SHP77 treated with DMSO at 0.1 percent for 48 hours (cell line): ENCODE results near the gene WIPF3.

Experiments
- DNase-seq: peaks from one replicate; lab custom pipeline; 2025; lab: John Stamatoyannopoulos, UW

Gene WIPF3, protein sequence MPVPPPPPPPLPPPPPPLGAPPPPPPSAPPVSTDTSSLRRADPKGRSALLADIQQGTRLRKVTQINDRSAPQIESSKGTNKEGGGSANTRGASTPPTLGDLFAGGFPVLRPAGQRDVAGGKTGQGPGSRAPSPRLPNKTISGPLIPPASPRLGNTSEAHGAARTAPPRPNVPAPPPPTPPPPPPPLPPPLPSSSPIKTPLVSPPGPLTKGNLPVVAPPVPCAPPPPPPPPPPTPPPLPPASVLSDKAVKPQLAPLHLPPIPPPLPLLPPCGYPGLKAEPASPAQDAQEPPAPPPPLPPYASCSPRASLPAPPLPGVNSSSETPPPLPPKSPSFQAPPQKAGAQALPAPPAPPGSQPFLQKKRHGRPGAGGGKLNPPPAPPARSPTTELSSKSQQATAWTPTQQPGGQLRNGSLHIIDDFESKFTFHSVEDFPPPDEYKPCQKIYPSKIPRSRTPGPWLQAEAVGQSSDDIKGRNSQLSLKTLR

DNA sequence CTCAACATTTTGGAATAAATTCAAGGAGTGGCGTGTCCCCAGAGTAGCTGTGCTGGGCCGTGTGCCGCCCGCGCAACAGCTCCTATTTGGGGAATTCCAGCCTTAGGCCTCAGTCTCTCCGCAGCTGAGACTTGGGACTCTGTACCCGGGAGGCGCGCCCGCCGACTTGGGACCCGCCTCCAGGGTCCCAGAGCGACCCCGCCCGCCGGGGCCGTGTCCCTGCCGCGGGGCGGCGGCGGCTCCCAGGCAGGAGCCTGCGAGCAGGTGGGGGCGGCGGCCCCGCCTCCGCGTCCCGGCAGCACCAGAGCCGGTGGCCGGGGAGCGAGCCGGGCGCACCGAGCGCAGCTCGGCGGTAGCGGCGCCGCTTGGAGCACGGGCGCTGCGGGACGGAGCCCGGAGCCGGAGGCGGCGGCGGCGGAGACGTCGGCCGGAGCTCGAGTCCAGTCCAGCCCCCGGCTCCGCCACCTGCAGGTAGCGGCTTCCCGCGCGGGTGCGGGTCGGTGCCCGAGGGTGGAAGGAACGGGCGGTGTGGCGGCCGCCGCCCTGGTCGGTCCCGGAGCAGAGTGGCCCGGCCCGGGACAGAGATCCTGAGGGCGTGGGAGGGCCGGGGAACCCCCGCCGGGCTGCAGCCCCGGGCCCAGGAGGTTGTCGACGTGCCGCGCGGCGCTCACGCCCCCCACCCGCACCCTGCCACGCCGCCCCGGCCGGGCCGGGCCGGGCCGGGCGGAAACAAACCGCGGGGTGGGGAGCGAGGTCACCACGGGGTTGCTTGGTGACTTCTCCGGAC lies at the start of gene WIPF3:
Gene WIPF3 (plus strand): TSS at position 301 of the 787 bp plus-strand sequence. CDS start 28,217 bp downstream, outside the sequence.
- no peak for DNase-seq

DNA sequence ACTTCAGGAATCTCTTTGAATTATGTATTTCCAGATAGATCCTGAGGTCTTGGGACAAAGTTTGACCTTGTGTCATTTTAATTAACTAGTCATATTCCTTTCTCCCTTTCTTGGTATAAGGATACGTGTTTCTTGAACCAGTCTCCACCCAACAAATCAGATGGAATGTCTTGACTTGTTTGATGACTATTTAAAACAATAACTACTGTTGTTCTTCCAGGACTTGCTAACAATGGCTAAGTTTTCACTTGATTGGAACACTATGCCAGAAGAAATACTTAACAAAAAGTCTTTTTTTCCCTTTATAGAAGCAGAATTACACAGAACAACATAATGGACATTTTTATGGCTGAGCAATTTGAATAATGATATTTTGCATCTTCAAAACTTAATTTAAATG lies 43.0 kb upstream of the WIPF3 start:
- no peak for DNase-seq

DNA sequence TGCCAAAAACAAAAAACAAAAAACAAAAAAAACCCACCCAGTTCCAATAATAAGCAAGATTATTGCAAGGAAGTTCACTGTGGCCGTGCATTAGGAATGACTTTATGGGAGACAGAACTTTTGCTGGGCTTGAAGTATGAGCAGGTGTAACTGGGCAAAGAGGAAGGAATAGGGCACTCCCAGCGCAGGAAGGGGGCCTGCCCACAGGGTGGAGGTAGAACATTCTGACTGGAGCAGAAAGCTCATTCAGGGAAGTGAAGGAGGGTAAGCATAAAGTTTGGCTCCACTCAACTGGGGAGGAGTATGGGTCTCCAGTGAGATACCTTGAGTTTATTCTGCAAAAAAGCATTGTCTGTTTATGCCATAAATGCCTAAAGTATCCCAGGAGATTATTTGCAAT lies 42.1 kb upstream of the WIPF3 start:
- DNase-seq: no peak

DNA sequence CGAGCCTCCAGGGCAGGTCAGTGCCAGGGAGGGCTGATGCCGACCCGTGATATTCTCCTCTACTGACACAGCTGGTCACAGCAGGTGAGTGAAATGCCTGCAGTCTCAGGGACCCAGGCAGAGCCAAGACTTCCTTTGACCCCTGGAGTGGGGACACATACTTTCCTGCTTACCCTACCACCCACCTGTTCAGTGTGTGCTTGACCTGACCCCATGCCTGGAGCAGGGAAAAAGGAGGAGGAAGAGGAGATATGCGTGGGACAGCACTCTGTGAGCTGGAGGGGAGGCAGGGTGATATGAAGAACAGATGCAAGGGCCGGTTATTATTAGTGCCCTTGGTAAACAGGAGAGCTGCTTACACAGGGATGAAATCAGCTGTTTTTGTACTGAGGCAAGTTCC lies 40.8 kb upstream of the WIPF3 start:
- no peak for DNase-seq

DNA sequence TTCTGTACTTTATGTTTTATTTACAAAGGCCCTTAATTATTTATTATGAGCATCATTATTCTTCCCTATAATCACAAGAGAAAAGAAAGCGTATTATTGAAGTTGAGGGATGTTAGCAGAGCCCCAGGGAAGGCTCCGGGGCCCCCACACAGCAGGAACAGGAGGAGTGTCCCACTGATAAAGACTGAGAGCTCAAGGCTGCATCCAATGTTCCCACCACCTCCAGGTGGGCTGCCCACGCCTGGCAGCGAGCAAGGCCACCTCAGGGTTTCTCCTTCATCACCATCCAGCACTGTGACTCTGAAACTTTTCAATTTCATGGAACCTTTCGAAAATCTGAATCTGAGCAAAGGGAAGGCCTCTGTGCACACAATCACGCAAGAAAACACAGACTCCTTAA lies 35.9 kb upstream of the WIPF3 start:
- DNase-seq: no peak

DNA sequence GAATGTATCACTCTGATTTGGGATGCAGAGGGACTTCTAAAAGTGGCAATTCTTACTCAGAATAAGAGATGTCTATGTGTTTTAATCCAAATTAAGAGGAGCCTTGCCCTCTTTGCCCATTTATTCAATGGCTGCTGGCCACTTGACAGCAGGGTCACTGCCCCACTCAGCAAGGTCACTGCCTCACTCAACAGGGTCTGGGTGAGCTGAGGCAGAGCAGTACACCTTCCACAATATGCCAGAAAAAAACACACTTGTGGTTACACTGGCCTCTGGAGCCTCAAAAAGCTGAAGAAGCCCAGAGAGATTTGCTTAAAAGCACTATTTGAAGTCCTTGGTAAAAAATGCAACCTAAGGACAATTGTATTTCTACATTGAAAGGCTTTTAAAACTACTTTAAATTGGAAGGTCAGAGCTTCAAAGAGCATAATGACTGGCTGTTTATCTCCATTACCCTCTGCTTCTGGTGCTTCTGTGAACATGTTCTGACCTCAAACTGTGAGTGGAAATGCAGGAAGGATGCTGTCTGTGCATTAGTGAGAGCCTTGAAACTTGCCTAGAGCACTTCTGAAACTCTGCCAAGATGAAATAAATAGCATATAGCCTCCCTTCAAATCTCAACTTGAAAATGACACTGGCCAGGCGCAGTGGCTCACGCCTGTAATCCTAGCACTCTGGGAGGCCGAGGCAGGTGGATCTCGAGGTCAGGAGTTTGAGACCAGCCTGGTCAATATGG lies 35.1 kb upstream of the WIPF3 start:
- DNase-seq: no peak

DNA sequence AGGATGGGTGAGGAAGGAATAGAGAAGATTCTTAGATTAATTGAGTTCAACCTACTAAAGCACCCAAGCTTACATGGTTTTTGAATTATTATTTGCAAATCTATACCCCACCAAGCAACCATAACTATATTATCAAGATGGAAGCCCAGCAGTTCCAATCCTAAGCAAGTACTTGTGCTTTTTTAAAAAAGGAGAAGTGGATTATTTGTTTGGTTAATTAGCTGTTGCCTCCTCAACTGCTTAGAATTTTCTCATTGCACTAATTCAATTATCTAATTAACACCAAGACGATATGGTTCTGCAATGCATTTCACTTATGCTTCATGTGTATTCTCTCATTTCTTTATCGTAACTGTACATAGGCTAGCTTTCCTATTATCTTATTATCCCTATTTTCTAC lies 27.3 kb upstream of the WIPF3 start:
- no peak for DNase-seq

DNA sequence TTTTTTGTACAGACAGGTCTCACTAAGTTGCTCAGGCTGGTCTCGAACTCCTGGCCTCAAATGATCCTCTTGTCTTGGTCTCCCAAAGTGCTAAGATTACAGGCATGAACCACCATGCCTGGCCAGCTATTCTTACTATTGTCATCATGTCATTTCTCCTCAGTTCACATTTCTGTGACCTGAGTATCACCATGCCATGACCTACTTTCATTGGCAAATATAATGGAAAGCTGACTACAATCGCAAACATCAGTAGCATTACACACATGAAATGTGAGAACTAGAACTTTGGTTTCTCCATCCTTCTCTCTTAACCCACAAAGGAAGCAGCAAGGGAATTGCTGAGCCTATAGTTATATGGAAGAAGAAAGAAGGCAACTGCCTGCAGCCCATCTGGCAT lies 26.0 kb upstream of the WIPF3 start:
- DNase-seq: no peak

DNA sequence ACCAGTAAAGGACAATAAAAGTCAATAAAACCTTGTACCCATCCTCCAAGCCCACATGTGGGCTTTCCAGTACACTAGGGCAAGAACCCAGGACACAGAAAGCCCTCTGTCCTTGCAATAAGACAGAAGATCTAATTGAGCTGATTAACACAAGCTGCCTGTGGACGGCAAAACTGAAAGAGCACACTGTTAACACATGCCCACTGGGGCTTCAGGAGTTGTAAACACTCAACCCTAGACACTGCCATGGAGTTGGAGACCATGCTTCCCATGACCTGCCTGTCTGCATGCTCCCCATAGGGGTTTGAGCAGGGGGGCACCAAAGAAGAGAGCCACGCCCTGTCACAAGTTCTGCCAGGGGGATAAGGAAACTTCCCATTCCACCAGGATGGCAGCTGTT lies 22.6 kb upstream of the WIPF3 start:
- no peak for DNase-seq

DNA sequence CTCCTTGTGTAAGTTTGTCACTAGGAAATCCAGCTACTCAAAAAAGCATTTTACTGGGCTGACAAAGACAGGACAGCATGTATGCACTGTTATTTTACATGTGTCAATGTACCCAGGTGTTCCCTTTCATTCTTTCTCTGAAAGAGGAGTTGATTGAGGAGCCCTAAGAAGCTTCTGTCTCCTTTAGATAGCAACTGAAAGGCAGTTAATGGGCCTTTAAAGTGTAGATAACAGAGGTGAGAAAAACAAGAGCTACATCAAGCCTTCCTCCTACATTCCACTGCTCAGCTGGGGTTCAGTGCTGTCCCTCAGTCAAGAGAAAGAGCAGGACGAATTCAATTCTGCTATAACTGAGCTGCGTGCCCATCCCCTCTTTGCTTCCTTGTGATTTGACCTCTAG lies 12.8 kb upstream of the WIPF3 start:
- no peak for DNase-seq

DNA sequence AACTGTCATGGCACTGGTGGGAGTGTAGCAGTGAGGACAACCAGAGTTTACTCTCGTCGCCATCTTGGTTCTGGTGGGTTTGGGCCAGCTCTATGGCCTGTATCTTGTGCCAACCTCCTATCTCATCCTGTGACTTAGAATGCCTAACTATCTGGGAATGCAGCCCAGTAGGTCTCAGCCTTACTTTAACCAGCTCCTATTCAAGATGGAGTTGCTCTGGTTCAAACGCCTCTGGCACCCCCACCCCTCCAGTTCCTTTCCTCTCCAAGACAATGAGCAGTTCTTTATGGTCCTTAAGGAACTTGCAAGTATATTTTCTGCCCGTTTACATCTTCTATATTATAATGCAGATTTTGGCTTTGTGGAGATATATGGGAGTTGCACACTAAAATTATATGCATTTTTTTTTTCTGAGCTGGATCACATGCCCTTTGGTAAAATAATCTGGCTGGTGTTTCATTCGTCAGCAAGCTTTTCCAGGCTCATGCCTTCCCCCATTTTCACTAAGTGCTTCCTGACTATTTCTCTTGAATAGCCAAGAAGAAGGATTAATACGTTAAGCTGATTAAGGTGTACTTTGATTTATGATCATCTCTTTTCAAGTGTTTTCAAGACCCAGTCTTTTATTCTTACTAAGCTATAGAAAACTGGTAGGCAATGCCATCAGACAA lies 11.2 kb upstream of the WIPF3 start:
- no peak for DNase-seq

DNA sequence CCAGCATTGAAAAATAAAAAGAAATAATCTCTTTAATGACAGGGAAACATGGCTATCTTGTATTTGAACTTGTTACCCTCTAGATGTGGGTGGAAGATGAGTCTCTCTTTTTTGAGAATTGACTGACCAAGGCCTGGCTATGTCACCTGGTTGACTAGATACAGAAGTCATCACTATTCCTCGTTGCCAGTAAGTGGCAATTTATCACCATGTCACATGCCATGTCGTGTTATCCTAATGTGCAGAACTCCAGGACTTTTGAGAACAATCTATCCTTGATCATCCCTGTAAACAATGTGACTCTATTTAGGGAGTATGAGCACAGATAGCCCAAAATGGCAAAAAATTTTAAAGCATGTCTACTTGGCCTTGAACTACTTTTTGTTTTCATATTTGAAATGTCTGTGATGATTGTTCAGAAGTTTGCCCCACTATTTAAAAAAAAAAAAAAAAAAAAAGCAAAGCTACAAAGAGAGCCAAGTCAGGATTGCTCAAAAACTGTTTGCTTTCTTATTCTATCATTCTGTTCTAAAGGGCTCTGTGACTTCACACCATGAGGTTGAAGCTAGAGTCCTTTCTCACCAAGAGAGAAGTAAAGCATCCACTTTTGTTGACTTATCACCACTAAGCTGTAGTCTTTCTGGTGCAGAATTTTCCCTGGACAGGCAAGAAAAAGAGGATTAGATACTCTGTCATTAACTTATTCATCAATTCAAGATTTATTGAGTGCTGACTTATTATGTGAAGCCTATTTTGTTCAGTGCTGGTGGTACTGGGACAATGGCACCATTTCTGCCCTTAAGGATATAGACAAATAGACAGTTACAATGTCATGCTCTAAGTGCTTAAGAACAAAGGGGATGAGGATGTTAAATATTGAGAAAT lies 10.4 kb upstream of the WIPF3 start:
- no peak for DNase-seq

DNA sequence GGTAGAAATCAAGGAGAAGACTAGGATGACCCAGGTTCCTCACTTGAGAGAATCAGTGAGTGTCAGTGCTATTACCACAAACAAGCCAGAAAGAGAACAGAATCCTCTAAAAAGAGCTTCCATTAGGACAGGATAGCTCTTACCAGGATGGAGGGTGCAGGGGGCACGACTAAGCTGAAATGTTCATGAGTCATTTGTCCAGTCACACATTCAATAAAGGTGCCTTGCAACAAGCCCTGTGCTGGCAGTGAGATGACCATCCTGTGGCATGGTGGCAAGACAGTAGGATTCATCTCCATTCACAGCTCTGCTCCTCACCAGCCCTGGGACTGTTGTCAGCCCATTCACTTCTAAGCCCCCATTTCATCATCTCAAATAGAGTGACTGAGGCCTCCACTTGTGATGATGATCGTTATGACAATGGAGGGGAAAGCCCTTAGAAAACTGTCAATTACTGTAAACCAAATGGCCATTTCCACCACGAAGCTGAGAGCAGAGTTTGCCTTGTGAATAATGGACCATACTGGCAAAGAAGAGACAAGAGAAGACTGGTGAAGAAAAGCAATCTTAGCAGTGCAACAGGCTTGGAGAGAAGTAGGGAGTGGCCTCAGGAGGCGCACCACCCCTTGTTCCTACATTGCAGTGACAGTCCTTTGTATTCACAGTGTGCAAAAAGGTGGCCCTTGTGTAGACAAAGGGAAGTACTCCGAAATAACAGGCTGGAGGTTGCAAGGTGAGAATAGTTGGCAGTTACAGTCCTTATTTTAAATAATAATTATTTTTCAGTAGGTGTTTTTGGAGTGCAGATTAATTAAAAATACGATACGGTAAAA lies 9.0 kb upstream of the WIPF3 start:
- no peak for DNase-seq

DNA sequence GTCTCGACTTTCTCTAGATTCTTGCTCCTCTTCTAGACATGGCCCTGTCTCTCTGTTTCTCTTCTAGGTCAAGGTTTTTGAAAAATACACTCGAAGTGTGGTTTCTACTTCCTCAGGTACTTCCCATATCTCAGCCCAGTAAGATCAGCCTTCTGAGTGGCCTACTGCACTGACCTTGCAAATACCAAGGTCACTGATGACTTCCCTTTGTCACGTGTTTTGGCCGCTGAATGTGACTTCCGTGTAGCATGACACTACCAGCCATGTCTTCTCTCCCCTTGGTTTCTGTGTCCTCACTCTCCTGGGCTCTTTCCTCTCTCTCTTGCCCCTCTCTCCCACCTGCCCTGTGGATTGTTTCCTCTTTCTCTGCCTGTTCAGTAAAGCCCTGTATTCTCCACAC lies 7.9 kb upstream of the WIPF3 start:
- no peak for DNase-seq

DNA sequence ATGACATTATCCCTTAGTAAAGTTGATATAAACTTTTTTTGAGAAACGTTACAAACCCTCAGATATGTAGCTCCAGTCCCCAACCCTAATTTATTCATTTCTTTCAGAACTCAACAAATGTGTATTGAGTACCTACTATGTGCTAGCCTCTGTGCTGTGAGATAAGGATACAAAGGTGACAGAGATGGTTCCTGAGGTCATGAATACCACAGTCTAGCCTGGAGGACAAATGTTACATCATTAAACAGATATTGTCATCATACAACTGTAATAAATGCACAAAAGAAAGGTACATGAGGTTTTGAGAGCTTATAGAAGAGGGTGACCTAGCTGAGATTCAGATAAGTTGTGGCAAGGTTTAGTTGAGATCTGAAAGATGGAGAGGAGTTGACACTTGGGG lies 4.4 kb upstream of the WIPF3 start:
- DNase-seq: no peak

DNA sequence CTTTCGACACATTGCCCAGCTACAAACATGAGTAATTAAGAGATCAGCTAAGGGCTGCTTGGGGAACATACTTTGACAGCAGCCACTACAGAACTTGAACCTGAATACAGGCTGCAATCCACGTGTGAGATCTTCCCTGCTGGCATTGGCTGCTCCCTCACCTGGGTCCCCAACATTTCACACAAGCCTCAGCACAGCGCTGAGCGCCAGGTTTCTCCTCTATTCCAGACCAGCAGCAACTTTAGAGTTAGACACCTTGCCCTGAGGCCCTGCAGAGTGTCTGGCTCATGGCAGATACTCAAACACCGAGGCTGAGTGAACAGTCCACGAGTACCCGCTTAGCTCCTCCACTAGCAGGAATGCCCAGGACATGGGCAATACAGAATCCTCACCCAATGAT lies 1.3 kb upstream of the WIPF3 start:
- DNase-seq: no peak

DNA sequence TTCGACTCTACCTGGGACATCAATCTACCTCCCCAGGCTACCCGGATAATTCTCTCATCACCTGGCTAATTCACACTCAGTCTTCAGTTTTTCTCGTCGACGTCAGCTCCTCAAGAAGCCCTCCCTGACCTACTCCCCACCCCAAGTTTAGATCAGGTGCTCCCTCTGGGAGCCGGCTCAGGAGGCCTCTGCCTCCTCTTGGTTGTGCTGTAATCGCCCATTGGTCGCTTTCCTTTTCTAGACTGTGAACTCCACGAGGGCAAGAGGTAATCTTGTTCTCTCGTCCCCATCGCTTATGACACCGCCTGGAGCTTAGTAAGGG lies 461 bp upstream of the WIPF3 start:
- no peak for DNase-seq

DNA sequence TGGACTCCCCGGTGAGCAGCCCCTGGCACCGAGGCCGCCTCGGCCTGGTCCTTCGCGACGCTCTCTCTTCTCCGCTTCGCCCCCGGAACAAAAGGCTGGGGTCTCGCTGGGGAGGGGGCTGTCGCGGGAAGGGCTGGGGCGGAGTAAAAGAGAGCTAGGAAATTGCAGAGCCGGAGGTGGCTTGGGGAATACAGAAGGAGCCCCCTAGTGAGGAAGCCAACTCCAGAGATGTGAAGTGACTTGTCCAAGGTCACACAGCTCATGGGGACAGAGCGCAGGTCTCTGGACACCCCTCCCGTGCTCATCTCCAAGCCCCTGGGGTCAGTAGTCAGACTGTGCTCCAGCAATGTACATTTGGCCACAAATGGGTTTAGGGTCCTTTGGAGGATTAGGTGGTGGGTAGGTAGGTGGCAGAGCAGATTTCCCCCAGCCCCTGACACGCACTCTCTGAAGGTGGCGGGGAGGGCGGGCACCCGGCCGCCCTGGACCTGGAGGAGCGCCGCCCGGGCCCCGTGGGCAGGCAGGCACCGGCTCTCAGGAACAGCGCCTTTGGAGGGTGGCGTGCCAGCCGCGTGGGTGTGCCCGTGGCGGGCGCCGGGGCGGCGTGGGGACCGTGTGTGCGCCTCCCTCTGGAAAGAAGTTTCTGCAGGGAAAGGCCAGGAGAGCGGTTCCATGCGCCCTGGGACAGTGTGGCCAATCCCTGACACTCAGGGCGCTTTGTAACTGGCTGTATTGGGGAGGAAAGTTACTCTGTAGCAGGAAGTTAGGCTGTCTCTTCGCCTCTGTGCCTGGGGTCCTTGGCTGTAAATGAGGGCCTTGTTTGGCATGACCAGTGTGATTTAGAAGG lies 910 bp downstream of the WIPF3 start:
- no peak for DNase-seq

DNA sequence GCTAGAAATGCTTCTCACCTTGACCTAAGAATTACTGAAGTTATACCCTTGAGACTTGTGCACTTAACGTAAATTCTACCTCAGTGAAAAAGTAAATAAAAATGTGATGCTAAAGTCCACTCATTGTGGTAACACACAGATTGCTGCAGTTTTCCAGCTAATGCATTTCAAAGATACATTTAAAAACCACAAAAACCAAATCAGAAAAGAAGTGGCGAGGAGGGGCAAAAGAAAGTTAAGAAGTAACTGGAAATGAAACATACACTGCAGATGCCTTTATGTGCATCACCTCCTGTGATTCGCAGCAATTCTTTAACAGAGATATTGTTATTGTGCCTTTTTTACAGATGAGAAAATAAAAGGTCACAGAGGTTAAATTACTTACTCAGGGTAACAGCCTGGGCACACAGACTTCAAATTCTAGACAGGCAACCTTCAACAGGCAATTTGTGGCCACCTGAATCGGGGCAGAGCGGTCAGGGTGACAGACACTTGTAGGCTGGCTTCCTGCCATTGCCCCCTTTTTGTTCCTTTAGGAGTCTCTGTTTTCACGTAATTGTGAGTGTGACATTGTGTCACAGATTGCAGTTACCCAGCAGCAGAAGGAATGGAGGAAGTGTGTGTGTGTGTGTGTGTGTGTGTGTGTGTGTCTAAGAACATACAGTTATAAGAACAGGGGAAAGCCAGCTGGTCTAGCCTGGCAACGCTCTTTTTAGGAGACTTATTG lies 1.9 kb downstream of the WIPF3 start:
- DNase-seq: no peak
